Left lung (tissue), 10 donors: ENCODE measurements around the gene PDK2. TPM values are rescaled to one million over a fixed set of nuclear protein-coding genes. Genes with fewer than 3 reads are reported as not detected.
A peak's percentile ranks its signal among the peaks of the same experiment; 100 is the strongest.

ENCODE experiments used
- ATAC-seq: fragments of 200-7000 bp; cut with Tn5 transposase; one replicate; pipeline ENCODE4 v1.9.1; 2020; ENCODE audit warnings: moderate library complexity
- DNase-seq, 4 donors: peaks; one replicate each; pipeline ENCODE4 v3.0.0-alpha.2; 2013 to 2020
- H3K27ac ChIP-seq, 2 donors: fragments of 200-600 bp; sonication (generic) in 1 of 2; one replicate each; pipeline versions ENCODE4 v1.5.0 to v1.8.0; 2020 to 2021
- H3K27me3 ChIP-seq, 2 donors: fragments of 200-600 bp; sonication (generic) in 1 of 2; one replicate each; pipeline versions ENCODE4 v1.5.0 to v1.8.0; 2020 to 2021
- H3K36me3 ChIP-seq, 2 donors: fragments of 200-600 bp; sonication (generic) in 1 of 2; one replicate each; pipeline versions ENCODE4 v1.5.0 to v1.8.0; 2020 to 2021
- H3K4me1 ChIP-seq, 2 donors: fragments of 200-600 bp; one replicate each; pipeline ENCODE4 v1.8.0; 2021
- H3K4me3 ChIP-seq, 2 donors: fragments of 200-600 bp; sonication (generic) in 1 of 2; one replicate each; pipeline versions ENCODE4 v1.5.0 to v1.8.0; 2020 to 2021; ENCODE audit warnings: mild to moderate bottlenecking in 1 of 2
- H3K9me3 ChIP-seq, 2 donors: fragments of 200-600 bp; sonication (generic) in 1 of 2; one replicate each; pipeline versions ENCODE4 v1.5.0 to v1.8.0; 2020 to 2021
- intact Hi-C, 2 donors: fragments of 100-400 bp; cut with DNase I; formaldehyde crosslinking; loops; one replicate each; pipeline versions ENCODE4 v1.11.2 to v1.14.2; 2022
- polyA plus RNA-seq, 6 donors: library from polyadenylated mRNA; unstranded; fragments of 120-200 nt; gene quantifications; one replicate each; pipeline ENCODE4 v1.2.1, GENCODE V29; 2013; ENCODE audit not compliant: insufficient read length in 6 of 6
- total RNA-seq, 2 donors: library from RNA; stranded (reverse); fragmentation: NEBNext Ultra II Directional; extraction: Animal tissue kit (Norgen Biotek cat#: 25700); gene quantifications; one replicate each; pipeline ENCODE4 v1.2.1, GENCODE V29; 2021
- TF ChIP-seq, protein P1 (sequence below), 2 donors: fragments of 200-600 bp; sonication (generic) in 1 of 2; IDR thresholded peaks; one replicate each; pipeline versions ENCODE4 v1.5.0 to v1.8.0; 2021; ENCODE audit warnings: antibody characterized with exemption in 2 of 2
- donor health status: DM: no; HTN: yes; CAD: no.
- donor health status: DM: no; HTN: no; CAD: no.

PDK2 gene
- total and polyA plus RNA-seq, 8 donors: 20.7 to 83.8 (median 67.4) TPM

DNA sequence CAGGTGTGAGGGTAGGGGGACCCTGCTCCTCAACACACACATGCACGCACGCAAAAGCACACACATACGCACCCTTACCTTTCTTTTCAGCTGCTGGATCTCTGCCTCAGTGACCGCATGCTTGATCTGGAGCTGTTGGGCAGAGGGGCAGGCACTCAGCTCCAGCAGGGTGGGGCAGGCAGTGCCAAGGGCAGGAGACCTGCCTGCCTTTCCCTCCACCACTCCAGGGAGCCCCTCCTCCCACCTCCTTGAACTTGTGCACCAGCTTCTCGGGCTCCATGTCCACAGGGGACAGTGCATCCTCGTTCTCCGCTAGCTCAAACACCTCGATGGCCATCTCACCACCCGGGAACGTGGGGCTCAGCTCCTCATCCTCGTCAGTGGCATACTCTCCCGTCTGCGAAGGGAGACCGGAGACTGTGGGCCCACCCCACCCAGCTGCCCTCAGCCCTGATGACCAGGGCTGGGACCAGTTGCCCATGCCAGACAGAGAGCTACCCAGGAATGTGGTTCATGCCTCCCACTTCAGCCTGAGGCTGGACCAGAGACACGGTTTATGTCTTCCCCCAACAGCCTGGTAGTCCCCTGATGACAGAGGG lies 44.1 kb downstream of the PDK2 start:
- TF ChIP-seq, protein P1, sequence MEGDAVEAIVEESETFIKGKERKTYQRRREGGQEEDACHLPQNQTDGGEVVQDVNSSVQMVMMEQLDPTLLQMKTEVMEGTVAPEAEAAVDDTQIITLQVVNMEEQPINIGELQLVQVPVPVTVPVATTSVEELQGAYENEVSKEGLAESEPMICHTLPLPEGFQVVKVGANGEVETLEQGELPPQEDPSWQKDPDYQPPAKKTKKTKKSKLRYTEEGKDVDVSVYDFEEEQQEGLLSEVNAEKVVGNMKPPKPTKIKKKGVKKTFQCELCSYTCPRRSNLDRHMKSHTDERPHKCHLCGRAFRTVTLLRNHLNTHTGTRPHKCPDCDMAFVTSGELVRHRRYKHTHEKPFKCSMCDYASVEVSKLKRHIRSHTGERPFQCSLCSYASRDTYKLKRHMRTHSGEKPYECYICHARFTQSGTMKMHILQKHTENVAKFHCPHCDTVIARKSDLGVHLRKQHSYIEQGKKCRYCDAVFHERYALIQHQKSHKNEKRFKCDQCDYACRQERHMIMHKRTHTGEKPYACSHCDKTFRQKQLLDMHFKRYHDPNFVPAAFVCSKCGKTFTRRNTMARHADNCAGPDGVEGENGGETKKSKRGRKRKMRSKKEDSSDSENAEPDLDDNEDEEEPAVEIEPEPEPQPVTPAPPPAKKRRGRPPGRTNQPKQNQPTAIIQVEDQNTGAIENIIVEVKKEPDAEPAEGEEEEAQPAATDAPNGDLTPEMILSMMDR (IDR thresholded peaks at IDR 0.05): no peak
- H3K27me3 ChIP-seq: no peaks in the 10 kb centered on the region
- no peak overlapping the region for H3K4me3 ChIP-seq
- H3K9me3 ChIP-seq: no peaks in the 10 kb centered on the region
- intact Hi-C loops: no loop called here
- H3K4me1 ChIP-seq: peaks cover 14 to 55% of the 10 kb centered on the region in 2 donors
- no peak for ATAC-seq
- peak overlapping the region in 1 of 2 donors; percentile 50 for H3K27ac ChIP-seq
- peaks cover 0 to 100% of the 10 kb centered on the region in 2 donors for H3K36me3 ChIP-seq
- no peak for DNase-seq

DNA sequence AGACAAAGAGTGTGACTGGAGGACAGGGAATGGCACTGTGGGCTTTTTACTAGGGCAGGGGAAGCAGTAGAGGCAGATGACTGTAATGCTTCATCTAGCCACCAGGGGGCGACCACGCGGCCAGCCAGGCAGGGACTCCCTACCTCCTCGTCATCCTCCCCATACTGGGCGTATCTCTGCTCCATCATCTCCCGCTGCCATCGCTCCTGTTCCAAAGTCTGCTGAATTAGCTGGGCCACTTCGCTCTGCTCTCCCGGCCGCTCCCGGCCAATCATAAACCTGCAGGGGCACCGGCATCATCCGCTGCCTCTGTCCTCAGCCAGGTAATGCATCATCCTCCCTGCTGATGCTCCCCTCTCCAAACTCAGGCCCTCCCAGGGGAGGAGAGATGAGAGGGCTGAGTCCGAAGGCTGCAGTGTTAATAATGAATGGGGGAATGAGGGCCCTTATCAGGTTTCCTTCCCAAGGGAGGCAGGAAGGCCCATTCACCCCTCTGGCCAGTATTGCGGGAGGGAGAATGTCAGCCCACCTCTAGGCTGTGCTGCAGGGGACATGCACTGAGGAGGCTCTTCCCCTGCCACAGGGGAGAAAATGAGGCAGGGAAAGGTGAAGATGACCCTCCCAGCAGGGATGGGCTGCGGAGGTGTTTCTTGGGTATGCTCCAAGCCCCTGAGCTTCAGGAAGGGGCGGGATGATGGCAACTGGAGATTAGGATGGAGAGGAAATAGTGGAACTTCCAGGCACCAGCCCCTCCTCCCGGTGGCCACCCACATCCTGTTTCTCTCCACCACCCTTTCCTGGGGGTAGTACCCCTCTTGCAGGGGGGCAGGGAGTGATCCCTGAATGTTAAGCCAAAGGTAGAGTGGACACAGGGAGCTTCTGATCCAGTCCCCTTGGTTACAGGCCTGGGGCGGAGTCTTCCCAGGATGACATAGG lies 45.1 kb downstream of the PDK2 start:
- Histone ChIP-seq H3K9me3 (no peaks in the 10 kb centered on the region), H3K4me3 (peak overlapping the region in 1 of 2 donors; percentile 4), H3K27ac (peak overlapping the region; percentile 19 to 50), H3K4me1 (peaks cover 14 to 63% of the 10 kb centered on the region in 2 donors), H3K36me3 (peaks cover 0 to 100% of the 10 kb centered on the region in 2 donors), H3K27me3 (no peaks in the 10 kb centered on the region)
- intact Hi-C loops: no loop called here
- DNase-seq (peak in 3 of 4 donors; percentile 76 to 96 (median 82)), ATAC-seq (peak; percentile 92)
- TF ChIP-seq, protein P1 (IDR thresholded peaks at IDR 0.05): peak; percentile 97 to 98

DNA sequence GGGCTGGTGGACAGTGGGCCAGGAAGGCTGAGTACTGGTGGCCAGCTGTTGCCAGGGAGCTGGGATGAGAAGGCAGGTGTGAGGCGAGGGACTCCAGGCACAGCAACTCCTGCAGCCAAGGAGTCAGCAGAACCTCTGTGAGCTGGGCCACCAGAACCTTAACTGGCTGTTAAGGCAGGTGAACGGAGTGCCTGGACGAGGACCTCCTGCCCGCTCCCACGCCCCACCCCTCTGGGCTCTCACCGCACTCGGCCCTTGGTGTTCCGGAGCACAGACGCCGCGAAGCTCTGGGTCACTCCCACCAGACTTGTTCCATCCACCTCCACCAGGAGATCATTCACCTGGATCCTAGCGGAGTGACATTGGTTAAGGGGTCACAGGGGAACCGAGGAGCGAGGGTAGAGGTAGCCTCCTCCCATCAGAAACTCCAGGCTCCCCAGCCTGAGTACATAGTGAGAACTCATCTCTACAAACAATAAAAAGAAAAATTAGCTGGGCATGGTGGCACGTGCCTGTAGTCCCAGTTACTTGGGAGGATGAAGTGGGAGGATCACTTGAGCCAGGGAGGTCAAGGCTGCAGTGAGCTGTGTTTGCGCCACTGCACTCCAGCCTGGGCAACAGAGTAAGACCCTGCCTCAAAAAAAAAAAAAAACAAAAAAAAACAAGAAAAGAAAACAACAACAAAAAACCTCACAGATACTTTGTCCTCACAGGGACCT lies 46.0 kb downstream of the PDK2 start:
- Histone ChIP-seq H3K4me3 (peak overlapping the region in 1 of 2 donors; percentile 4), H3K27ac (peak overlapping the region; percentile 19 to 50), H3K4me1 (peaks cover 18 to 73% of the 10 kb centered on the region in 2 donors), H3K27me3 (no peaks in the 10 kb centered on the region), H3K36me3 (peaks cover 0 to 92% of the 10 kb centered on the region in 2 donors), H3K9me3 (no peaks in the 10 kb centered on the region)
- TF ChIP-seq, protein P1 (IDR thresholded peaks at IDR 0.05): no peak
- intact Hi-C loops: no loop called here
- ATAC-seq: no peak
- DNase-seq: peak in 1 of 4 donors; percentile 61

DNA sequence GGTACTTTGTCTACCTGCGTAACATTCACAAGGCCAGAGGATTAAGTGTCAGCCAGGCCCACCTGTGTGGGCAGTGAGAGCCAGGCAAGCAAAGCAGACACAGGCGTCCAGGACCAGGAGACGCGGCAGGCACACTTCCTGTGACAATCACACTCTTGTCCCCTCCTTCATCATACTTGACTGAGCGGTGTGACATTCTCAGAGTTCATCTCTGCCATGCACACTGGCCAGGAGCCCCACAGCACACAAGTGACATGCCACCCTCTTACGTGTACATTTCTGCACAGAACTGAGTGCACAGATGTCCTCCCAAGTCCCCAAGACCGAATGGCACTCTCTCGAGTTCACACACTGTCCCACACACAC lies 46.6 kb downstream of the PDK2 start:
- no peak overlapping the region for H3K4me3 ChIP-seq
- H3K36me3 ChIP-seq: peaks cover 0 to 87% of the 10 kb centered on the region in 2 donors
- no peaks in the 10 kb centered on the region for H3K27me3 ChIP-seq
- H3K9me3 ChIP-seq: no peaks in the 10 kb centered on the region
- H3K4me1 ChIP-seq: peaks cover 23 to 79% of the 10 kb centered on the region in 2 donors
- DNase-seq (no peak), ATAC-seq (no peak)
- TF ChIP-seq, protein P1 (IDR thresholded peaks at IDR 0.05): no peak
- intact Hi-C loops: no loop called here
- peak overlapping the region in 1 of 2 donors; percentile 29 for H3K27ac ChIP-seq
